HCT116 (cell line): ENCODE results near the gene SMIM24. TPM values are rescaled to one million over a fixed set of nuclear protein-coding genes. Genes with fewer than 3 reads are reported as not detected.

Source experiments
- ATAC-seq: fragments of 200-7000 bp; cut with Tn5 transposase; 2 replicates; pipeline ENCODE4 v1.9.1; 2020; ENCODE audit warnings: mild to moderate bottlenecking, moderate library complexity
- BruUV-seq: library from RNA; stranded (reverse); fragments of 400-500 nt; replicated peaks from 2 replicates; lab custom pipeline; 2021; lab: Mats Ljungman, UMichigan
- CTCF ChIA-PET: fragments of 300-600 bp; sonication (Branson Sonifier 250); formaldehyde crosslinking; loops from one replicate; lab custom pipeline; 2021; ENCODE audit warnings: antibody characterized with exemption; lab: Charles Lee
- POLR2A ChIA-PET: fragments of 300-600, 350-600 bp; sonication (Branson Sonifier 250); formaldehyde crosslinking; loops from one replicate; lab custom pipeline; 2021; ENCODE audit warnings: antibody characterized with exemption; lab: Charles Lee
- RAD21 ChIA-PET, 2 experiments: fragments of 300-600 bp; sonication (Branson Sonifier 250); formaldehyde crosslinking; loops; one replicate each; lab custom pipeline; 2023; ENCODE audit warnings: low total read pairs in 2 of 2; ENCODE audit not compliant: uncharacterized antibody in 2 of 2, unreplicated experiment in 2 of 2, low non-redundant PET in 1 of 2; lab: Charles Lee
- DNase-seq: peaks from one replicate; pipeline ENCODE4 v3.0.0-alpha.2; 2010; ENCODE audit warnings: low read depth, low spot score
- H2AFZ ChIP-seq: fragments of 200-600 bp; shearing (Covaris generic), sonication (generic); 2 replicates; pipeline ENCODE4 v1.6.1; 2017; ENCODE audit warnings: low read depth, mixed run types, mixed read lengths, antibody characterized with exemption, low read length; ENCODE audit not compliant: poor library complexity, severe bottlenecking
- H3K27ac ChIP-seq: 2 replicates; pipeline ENCODE4 v1.5.1; 2012; ENCODE audit warnings: low read depth, low read length
- H3K27me3 ChIP-seq: fragments of 200-600 bp; sonication (generic); 2 replicates; pipeline ENCODE4 v1.6.1; 2016; ENCODE audit warnings: mixed run types, low read length, mixed read lengths; ENCODE audit not compliant: insufficient read depth
- H3K36me3 ChIP-seq, 2 experiments: fragments of 200-500 bp in 1 of 2; fragments of 200-600 bp in 1 of 2; sonication (Bioruptor generic) in 1 of 2; sonication (generic) in 1 of 2; 2 replicates each; pipeline versions ENCODE4 v1.5.1 to v1.6.1; 2014 to 2016; ENCODE audit warnings: low read length in 2 of 2, inconsistent platforms in 1 of 2, mixed read lengths in 1 of 2, mixed run types in 1 of 2; ENCODE audit not compliant: insufficient read depth in 2 of 2, control insufficient read depth in 1 of 2
- H3K4me1 ChIP-seq, 2 experiments: fragments of 200-600 bp in 1 of 2; sonication (generic) in 1 of 2; 2 replicates each; pipeline versions ENCODE4 v1.5.1 to v1.6.1; 2012 to 2017; ENCODE audit warnings: low read length in 2 of 2, inconsistent platforms in 1 of 2, mild to moderate bottlenecking in 1 of 2, mixed read lengths in 1 of 2, mixed run types in 1 of 2, moderate library complexity in 1 of 2; ENCODE audit not compliant: insufficient read depth in 2 of 2, control insufficient read depth in 1 of 2
- H3K4me2 ChIP-seq: fragments of 200-600 bp; sonication (generic); 2 replicates; pipeline ENCODE4 v1.6.1; 2017; ENCODE audit warnings: mixed run types, low read length, mixed read lengths
- H3K4me3 ChIP-seq, 2 experiments: fragments of 200-600 bp in 1 of 2; sonication (generic) in 1 of 2; replicated peaks in 1 of 2; 2 replicates each; pipeline ENCODE4 v1.5.1; 2011 to 2016; ENCODE audit warnings: low read length in 2 of 2, control low read depth in 1 of 2, low read depth in 1 of 2, mild to moderate bottlenecking in 1 of 2, mixed read lengths in 1 of 2, mixed run types in 1 of 2
- H3K79me2 ChIP-seq: fragments of 200-600 bp; sonication (generic); 2 replicates; pipeline ENCODE4 v1.6.1; 2017; ENCODE audit warnings: mild to moderate bottlenecking, mixed run types, low read length, moderate library complexity, mixed read lengths; ENCODE audit not compliant: insufficient read depth
- H3K9ac ChIP-seq: fragments of 200-600 bp; sonication (generic); 2 replicates; pipeline ENCODE4 v1.6.1; 2016; ENCODE audit warnings: low read length, mixed read lengths
- H3K9me2 ChIP-seq: fragments of 200-600 bp; sonication (generic), shearing (Covaris generic); 2 replicates; pipeline ENCODE4 v1.6.1; 2017; ENCODE audit warnings: mixed run types, mild to moderate bottlenecking, moderate library complexity; ENCODE audit not compliant: insufficient read depth
- H3K9me3 ChIP-seq, 2 experiments: fragments of 200-500 bp in 1 of 2; fragments of 200-600 bp in 1 of 2; sonication (Bioruptor generic) in 1 of 2; sonication (generic) in 1 of 2; 2 replicates each; pipeline ENCODE4 v1.6.1; 2014 to 2017; ENCODE audit warnings: low read length in 2 of 2, mixed read lengths in 2 of 2, inconsistent platforms in 1 of 2, low read depth in 1 of 2, mild to moderate bottlenecking in 1 of 2, mixed run types in 1 of 2, moderate library complexity in 1 of 2; ENCODE audit not compliant: control insufficient read depth in 1 of 2, insufficient read depth in 1 of 2
- H4K20me1 ChIP-seq: fragments of 200-600 bp; sonication (generic), shearing (Covaris generic); 2 replicates; pipeline ENCODE4 v1.6.1; 2017; ENCODE audit warnings: mixed run types, mild to moderate bottlenecking, moderate library complexity; ENCODE audit not compliant: insufficient read depth
- CBX3 ChIP-seq: IDR thresholded peaks from 2 replicates; pipeline ENCODE4 v1.6.1; 2012; ENCODE audit warnings: low read depth
- CEBPB ChIP-seq: IDR thresholded peaks from 2 replicates; pipeline ENCODE4 v1.6.1; 2012; ENCODE audit warnings: low read depth
- JUND ChIP-seq: IDR thresholded peaks from 2 replicates; pipeline ENCODE4 v1.6.1; 2012
- POLR2A ChIP-seq: IDR thresholded peaks from 2 replicates; pipeline ENCODE4 v1.7.0; 2011; ENCODE audit warnings: borderline replicate concordance; ENCODE audit not compliant: insufficient read depth, insufficient read length; ENCODE audit errors: extremely low read depth
- POLR2AphosphoS5 ChIP-seq: IDR thresholded peaks from 2 replicates; pipeline ENCODE4 v1.6.1; 2011; ENCODE audit warnings: mild to moderate bottlenecking, low read depth, low read length, moderate library complexity
- RAD21 ChIP-seq: IDR thresholded peaks from 2 replicates; pipeline ENCODE4 v1.6.1; 2012; ENCODE audit warnings: low read depth, mild to moderate bottlenecking
- SIN3A ChIP-seq: IDR thresholded peaks from 2 replicates; pipeline ENCODE4 v1.6.1; 2012; ENCODE audit warnings: low read depth
- SP1 ChIP-seq: IDR thresholded peaks from 2 replicates; pipeline ENCODE4 v1.6.1; 2012; ENCODE audit warnings: low read depth
- YY1 ChIP-seq: IDR thresholded peaks from 2 replicates; pipeline ENCODE4 v1.6.1; 2011; ENCODE audit warnings: low read length, low read depth, moderate library complexity, mild to moderate bottlenecking; ENCODE audit not compliant: insufficient replicate concordance; ENCODE audit errors: extremely low read depth
- ZFX ChIP-seq: fragments of 450-650 bp; IDR thresholded peaks from 2 replicates; pipeline ENCODE4 v1.6.1; 2017
- ZNF274 ChIP-seq: fragments of 200-500 bp; sonication (Bioruptor generic); IDR thresholded peaks from 2 replicates; pipeline ENCODE4 v1.6.1; 2014; ENCODE audit warnings: mild to moderate bottlenecking, low read depth, low read length, inconsistent platforms
- intact Hi-C: fragments of 100-400 bp; cut with micrococcal nuclease; formaldehyde crosslinking; loops from 2 replicates; pipeline ENCODE4 v1.10.0; 2022
- total RNA-seq: library from RNA; stranded (reverse); gene quantifications from one replicate; pipeline ENCODE4 v1.2.1, GENCODE V29; 2021; ENCODE audit not compliant: unreplicated experiment
- TF ChIP-seq, protein P1 (sequence below): IDR thresholded peaks from 2 replicates; pipeline ENCODE4 v1.6.1; 2012
- TF ChIP-seq, protein P2 (sequence below): IDR thresholded peaks from 2 replicates; pipeline ENCODE4 v1.6.1; 2012; ENCODE audit warnings: low read depth

The SMIM24 gene
- total RNA-seq, 1 experiment from 2014 or later: not detected

DNA sequence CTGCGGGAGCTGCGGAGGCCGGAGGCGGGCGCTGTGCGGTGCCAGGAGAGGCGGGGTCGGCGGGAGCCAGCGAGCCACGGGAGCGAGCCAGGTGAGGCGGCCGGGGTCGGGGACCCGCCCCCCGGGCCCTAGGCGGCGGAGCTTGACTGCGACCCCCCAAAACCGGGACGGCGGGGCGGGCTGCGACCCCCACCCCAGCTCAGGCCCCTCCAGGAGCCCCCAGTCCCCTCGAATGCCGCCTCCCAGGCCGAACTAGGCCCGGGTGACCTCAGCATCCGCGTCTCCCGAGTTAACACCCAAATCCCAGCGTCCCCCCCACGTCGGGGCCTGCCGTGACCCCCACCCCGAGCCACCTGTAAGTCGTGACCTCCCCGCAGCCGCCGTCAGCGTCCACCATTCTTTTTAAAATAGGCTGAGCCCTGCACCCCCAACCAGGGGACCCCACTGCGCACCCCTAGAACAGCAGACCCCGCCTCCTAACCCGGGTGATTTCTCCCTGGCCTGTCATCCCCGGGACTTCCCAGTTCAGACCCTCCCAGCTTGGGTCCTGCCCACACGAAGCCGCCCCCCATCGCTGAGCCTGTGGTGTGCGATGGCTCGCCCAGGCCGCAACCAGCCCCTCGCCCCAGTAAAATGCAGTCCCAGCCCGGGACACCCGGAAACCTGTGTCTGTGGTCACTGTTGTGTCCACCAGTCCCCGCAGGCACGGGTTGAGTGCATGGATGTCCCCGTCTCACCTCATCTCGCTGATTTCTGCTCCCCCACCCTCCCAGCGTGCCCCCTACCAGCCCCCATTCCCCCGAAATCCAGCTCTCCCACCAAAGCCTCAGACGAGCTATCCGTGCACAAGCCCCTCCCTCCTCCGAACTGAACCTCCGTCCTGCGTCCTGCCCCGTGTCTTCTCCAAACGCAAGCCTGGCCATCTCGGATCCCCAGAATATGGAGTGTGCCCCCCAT lies 26.3 kb upstream of the SMIM24 start:
- Histone ChIP-seq H3K9ac (peak overlapping the region; percentile 94), H3K9me3 (no peaks in the 10 kb centered on the region), H4K20me1 (no peaks in the 10 kb centered on the region), H3K27ac (peak overlapping the region; percentile 93), H3K4me3 (peak overlapping the region; percentile 83 to 91), H3K4me1 (peaks cover 23 to 40% of the 10 kb centered on the region in 2 experiments), H3K4me2 (peak overlapping the region; percentile 99), H3K79me2 (peaks cover 54% of the 10 kb centered on the region), H2AFZ (no peak overlapping the region), H3K36me3 (peaks cover 2 to 12% of the 10 kb centered on the region in 2 experiments; a peak in 2 of 4 replicates), H3K9me2 (no peaks in the 10 kb centered on the region), H3K27me3 (no peaks in the 10 kb centered on the region)
- no peak; the same call in 1 of the 2 replicates for ATAC-seq
- intact Hi-C loops: no loop called here
- TF ChIP-seq RAD21 (no peak), ZFX (peak; percentile 57; the same call in 1 of the 2 replicates)
- POLR2A ChIA-PET: no interaction called here
- CTCF ChIA-PET: no interaction called here
- DNase-seq: no peak
- RAD21 ChIA-PET: interaction anchor here in 1 of 2 experiments (0.6 kb wide), 1 partner anchor 206 kb away, joined by 5 read pairs; no protein-coding TSS in a partner anchor
- no TSS peak for BruUV-seq

DNA sequence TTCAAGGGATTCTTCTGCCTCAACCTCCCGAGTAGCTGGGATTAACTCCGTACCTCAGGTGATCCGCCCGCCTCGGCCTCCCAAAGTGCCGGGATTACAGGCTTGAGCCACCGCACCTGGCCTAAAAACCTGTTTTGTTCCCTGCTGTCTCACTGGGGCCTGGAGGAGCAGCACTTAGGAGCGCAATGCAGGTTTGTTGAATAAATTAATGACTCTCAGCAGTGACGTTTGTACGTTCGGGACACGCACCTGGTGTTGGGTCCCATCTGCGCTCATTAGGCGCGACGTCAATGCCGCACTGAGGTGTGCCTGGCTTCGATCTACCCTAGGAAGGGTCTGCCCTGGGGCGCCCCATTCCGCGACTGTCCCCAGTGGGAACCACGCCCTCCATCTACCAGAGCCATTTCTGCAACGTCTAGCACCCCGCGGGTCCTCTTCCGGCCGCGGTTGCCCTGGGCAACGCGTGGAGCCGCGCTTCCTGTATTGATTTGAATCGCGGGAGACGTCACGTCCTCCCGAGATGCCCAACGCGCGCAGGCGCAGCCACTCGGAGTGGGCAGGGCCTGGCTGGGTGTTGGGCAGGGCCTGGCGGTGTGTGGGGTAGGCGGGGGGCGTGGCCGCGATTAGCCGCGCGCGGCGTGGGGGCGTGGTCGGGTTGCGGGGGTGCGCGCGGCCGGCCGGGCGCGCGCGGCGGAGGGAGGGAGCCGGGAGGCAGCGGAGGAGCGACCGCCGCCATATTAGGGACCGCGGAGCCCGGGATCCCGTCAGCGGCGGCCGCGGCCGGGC lies 25.5 kb upstream of the SMIM24 start, which contains the start of gene FZR1:
Gene FZR1 (plus strand): TSS at position 714 of the 786 bp plus-strand sequence. CDS start 16,679 bp downstream, outside the sequence.
- ChIA-PET CTCF (no interaction called here), RAD21 (no interaction called here), POLR2A (no interaction called here)
- no peaks in the 10 kb centered on the region for H3K9me2 ChIP-seq
- peak within 1 kb of the TSS; percentile 93 for H3K27ac ChIP-seq
- intact Hi-C loops: no loop called here
- no peaks in the 10 kb centered on the region for H4K20me1 ChIP-seq
- H2AFZ ChIP-seq: no peak within 1 kb of the TSS
- DNase-seq (peak; percentile 97), ATAC-seq (peak; percentile 92)
- peak; percentile 75 for TF ChIP-seq YY1
- no peak for TF ChIP-seq ZNF274
- peak; percentile 83; the same call in 1 of the 2 replicates for TF ChIP-seq SP1
- TF ChIP-seq POLR2AphosphoS5: peak; percentile 71
- TF ChIP-seq SIN3A: peak; percentile 85; the same call in 1 of the 2 replicates
- no peak for TF ChIP-seq CEBPB
- TF ChIP-seq, protein P1, sequence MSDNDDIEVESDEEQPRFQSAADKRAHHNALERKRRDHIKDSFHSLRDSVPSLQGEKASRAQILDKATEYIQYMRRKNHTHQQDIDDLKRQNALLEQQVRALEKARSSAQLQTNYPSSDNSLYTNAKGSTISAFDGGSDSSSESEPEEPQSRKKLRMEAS: peak; percentile 62
- TF ChIP-seq CBX3: no peak
- TF ChIP-seq, protein P2, sequence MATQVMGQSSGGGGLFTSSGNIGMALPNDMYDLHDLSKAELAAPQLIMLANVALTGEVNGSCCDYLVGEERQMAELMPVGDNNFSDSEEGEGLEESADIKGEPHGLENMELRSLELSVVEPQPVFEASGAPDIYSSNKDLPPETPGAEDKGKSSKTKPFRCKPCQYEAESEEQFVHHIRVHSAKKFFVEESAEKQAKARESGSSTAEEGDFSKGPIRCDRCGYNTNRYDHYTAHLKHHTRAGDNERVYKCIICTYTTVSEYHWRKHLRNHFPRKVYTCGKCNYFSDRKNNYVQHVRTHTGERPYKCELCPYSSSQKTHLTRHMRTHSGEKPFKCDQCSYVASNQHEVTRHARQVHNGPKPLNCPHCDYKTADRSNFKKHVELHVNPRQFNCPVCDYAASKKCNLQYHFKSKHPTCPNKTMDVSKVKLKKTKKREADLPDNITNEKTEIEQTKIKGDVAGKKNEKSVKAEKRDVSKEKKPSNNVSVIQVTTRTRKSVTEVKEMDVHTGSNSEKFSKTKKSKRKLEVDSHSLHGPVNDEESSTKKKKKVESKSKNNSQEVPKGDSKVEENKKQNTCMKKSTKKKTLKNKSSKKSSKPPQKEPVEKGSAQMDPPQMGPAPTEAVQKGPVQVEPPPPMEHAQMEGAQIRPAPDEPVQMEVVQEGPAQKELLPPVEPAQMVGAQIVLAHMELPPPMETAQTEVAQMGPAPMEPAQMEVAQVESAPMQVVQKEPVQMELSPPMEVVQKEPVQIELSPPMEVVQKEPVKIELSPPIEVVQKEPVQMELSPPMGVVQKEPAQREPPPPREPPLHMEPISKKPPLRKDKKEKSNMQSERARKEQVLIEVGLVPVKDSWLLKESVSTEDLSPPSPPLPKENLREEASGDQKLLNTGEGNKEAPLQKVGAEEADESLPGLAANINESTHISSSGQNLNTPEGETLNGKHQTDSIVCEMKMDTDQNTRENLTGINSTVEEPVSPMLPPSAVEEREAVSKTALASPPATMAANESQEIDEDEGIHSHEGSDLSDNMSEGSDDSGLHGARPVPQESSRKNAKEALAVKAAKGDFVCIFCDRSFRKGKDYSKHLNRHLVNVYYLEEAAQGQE: no peak
- peak; percentile 18 for TF ChIP-seq POLR2A
- TF ChIP-seq JUND: no peak
- no peak; the same call in 1 of the 2 replicates for TF ChIP-seq ZFX
- H3K27me3 ChIP-seq: no peaks in the 10 kb centered on the region
- H3K79me2 ChIP-seq: peaks cover 45% of the 10 kb centered on the region
- BruUV-seq: TSS peak; percentile 89
- peaks cover 0 to 7% of the 10 kb centered on the region in 2 experiments; a peak in 1 of 4 replicates for H3K36me3 ChIP-seq
- peak within 1 kb of the TSS; percentile 83 to 91 for H3K4me3 ChIP-seq
- peak within 1 kb of the TSS; percentile 94 for H3K9ac ChIP-seq
- peaks cover 26 to 47% of the 10 kb centered on the region in 2 experiments for H3K4me1 ChIP-seq
- H3K4me2 ChIP-seq: peak within 1 kb of the TSS; percentile 99
- H3K9me3 ChIP-seq: no peaks in the 10 kb centered on the region
